Measurements from ENCODE around the gene C10orf120.

C10orf120 gene

GRCh38 chr10:122660696-122661095, 39.0 kb downstream of the C10orf120 start:
- DNase-seq (ENCODE audit: low read depth, low spot score) = no peak

GRCh38 chr10:122659651-122660050, 40.0 kb downstream of the C10orf120 start:
- no peak for DNase-seq (ENCODE audit: low read depth, low spot score)

- no peak for DNase-seq (ENCODE audit: low read depth, low spot score)
Measured at GRCh38 chr10:122659126-122659525, 40.5 kb downstream of the C10orf120 start.

- DNase-seq (ENCODE audit: low read depth, low spot score) = no peak
Measured at GRCh38 chr10:122658356-122659049, 41.1 kb downstream of the C10orf120 start.

GRCh38 chr10:122657729-122658128, 41.9 kb downstream of the C10orf120 start:
- DNase-seq (ENCODE audit: low read depth, low spot score) = no peak

GRCh38 chr10:122657255-122657654, 42.4 kb downstream of the C10orf120 start:
- no peak for DNase-seq (ENCODE audit: low read depth, low spot score)

GRCh38 chr10:122656741-122657140, 42.9 kb downstream of the C10orf120 start:
- DNase-seq (ENCODE audit: low read depth, low spot score) = no peak

GRCh38 chr10:122656308-122656705, 43.3 kb downstream of the C10orf120 start:
- DNase-seq (ENCODE audit: low read depth, low spot score) = no peak

GRCh38 chr10:122655524-122656307, 43.9 kb downstream of the C10orf120 start:
- no peak for DNase-seq (ENCODE audit: low read depth, low spot score)

GRCh38 chr10:122650331-122650730, 49.3 kb downstream of the C10orf120 start:
- no peak for DNase-seq (ENCODE audit: low read depth, low spot score)

GRCh38 chr10:122649903-122650302, 49.7 kb downstream of the C10orf120 start:
- no peak for DNase-seq (ENCODE audit: low read depth, low spot score)

- DNase-seq (ENCODE audit: low read depth, low spot score) = no peak
Measured at GRCh38 chr10:122648599-122649428, 50.8 kb downstream of the C10orf120 start.
